H9 (cell line): ENCODE measurements around the gene VWA1. TPM values are rescaled to one million over a fixed set of nuclear protein-coding genes. Genes with fewer than 3 reads are reported as not detected.

ENCODE experiments used
- DNase-seq: peaks from one replicate; pipeline ENCODE4 v3.0.0-alpha.2; 2017
- H2AFZ ChIP-seq: one replicate; pipeline ENCODE4 v1.6.1; 2013; ENCODE audit warnings: mild to moderate bottlenecking, low read length, control low read depth, moderate library complexity
- H2AK5ac ChIP-seq: 2 replicates; pipeline ENCODE4 v1.6.1; 2013; ENCODE audit warnings: low read length, control low read depth, mixed read lengths; ENCODE audit not compliant: insufficient read length
- H2BK120ac ChIP-seq: one replicate; pipeline ENCODE4 v1.6.1; 2013; ENCODE audit warnings: low read depth, mild to moderate bottlenecking, low read length, control low read depth, inconsistent platforms; ENCODE audit not compliant: poor library complexity, severe bottlenecking
- H2BK12ac ChIP-seq: 2 replicates; pipeline ENCODE4 v1.6.1; 2013; ENCODE audit warnings: low read length, control low read depth, mixed read lengths, low read depth; ENCODE audit not compliant: insufficient read length
- H2BK15ac ChIP-seq: 2 replicates; pipeline ENCODE4 v1.6.1; 2013; ENCODE audit warnings: low read depth, low read length, control low read depth
- H2BK20ac ChIP-seq: one replicate; pipeline ENCODE4 v1.6.1; 2013; ENCODE audit warnings: low read depth, mild to moderate bottlenecking, low read length, control low read depth, inconsistent platforms; ENCODE audit not compliant: poor library complexity, severe bottlenecking
- H2BK5ac ChIP-seq: 2 replicates; pipeline ENCODE4 v1.6.1; 2013; ENCODE audit warnings: low read length, control low read depth, mixed read lengths; ENCODE audit not compliant: insufficient read length
- H3K14ac ChIP-seq: 2 replicates; pipeline ENCODE4 v1.6.1; 2013; ENCODE audit warnings: low read length, control low read depth; ENCODE audit not compliant: insufficient read depth
- H3K18ac ChIP-seq: 2 replicates; pipeline ENCODE4 v1.6.1; 2013; ENCODE audit warnings: low read depth, mild to moderate bottlenecking, mixed read lengths, low read length, control low read depth; ENCODE audit not compliant: insufficient read length
- H3K23ac ChIP-seq: 2 replicates; pipeline ENCODE4 v1.6.1; 2013; ENCODE audit warnings: low read length, control low read depth, mixed read lengths, low read depth; ENCODE audit not compliant: insufficient read length
- H3K23me2 ChIP-seq: 2 replicates; pipeline ENCODE4 v1.6.1; 2013; ENCODE audit warnings: low read depth, mild to moderate bottlenecking, mixed read lengths, low read length, control low read depth; ENCODE audit not compliant: insufficient read length, poor library complexity, severe bottlenecking
- H3K27ac ChIP-seq: 2 replicates; pipeline ENCODE4 v1.5.1; 2013; ENCODE audit warnings: low read length, control low read depth, mixed read lengths, low read depth; ENCODE audit not compliant: insufficient read length
- H3K27me3 ChIP-seq: 2 replicates; pipeline ENCODE4 v1.6.1; 2013; ENCODE audit warnings: low read length, control low read depth, inconsistent platforms; ENCODE audit not compliant: insufficient read depth
- H3K4ac ChIP-seq: 2 replicates; pipeline ENCODE4 v1.6.1; 2013; ENCODE audit warnings: low read depth, mild to moderate bottlenecking, control low read depth, inconsistent platforms, low read length, moderate library complexity
- H3K4me1 ChIP-seq: 2 replicates; pipeline ENCODE4 v1.6.1; 2013; ENCODE audit warnings: low read length, control low read depth, inconsistent platforms; ENCODE audit not compliant: insufficient read depth
- H3K4me2 ChIP-seq: 2 replicates; pipeline ENCODE4 v1.6.1; 2013; ENCODE audit warnings: low read length, control low read depth, mixed read lengths; ENCODE audit not compliant: insufficient read length, insufficient read depth
- H3K56ac ChIP-seq: 2 replicates; pipeline ENCODE4 v1.6.1; 2013; ENCODE audit warnings: low read depth, mild to moderate bottlenecking, mixed read lengths, low read length, control low read depth; ENCODE audit not compliant: insufficient read length
- H3K79me1 ChIP-seq: 2 replicates; pipeline ENCODE4 v1.6.1; 2013; ENCODE audit warnings: low read depth, mild to moderate bottlenecking, moderate library complexity, low read length, control low read depth, inconsistent platforms; ENCODE audit not compliant: insufficient read depth, poor library complexity, severe bottlenecking
- H3K79me2 ChIP-seq: 2 replicates; pipeline ENCODE4 v1.6.1; 2013; ENCODE audit warnings: low read length, control low read depth, inconsistent platforms; ENCODE audit not compliant: insufficient read depth
- H3K9ac ChIP-seq: 2 replicates; pipeline ENCODE4 v1.6.1; 2013; ENCODE audit warnings: low read length, control low read depth, mixed read lengths; ENCODE audit not compliant: insufficient read length; ENCODE audit errors: extremely low read depth
- H3K9me3 ChIP-seq: one replicate; pipeline ENCODE4 v1.6.1; 2013; ENCODE audit warnings: low read depth, low read length, inconsistent platforms; ENCODE audit not compliant: control insufficient read depth
- H3T11ph ChIP-seq: one replicate; pipeline ENCODE4 v1.6.1; 2013; ENCODE audit warnings: mild to moderate bottlenecking, low read length, control low read depth, inconsistent platforms
- H4K20me1 ChIP-seq: one replicate; pipeline ENCODE4 v1.6.1; 2013; ENCODE audit not compliant: control insufficient read depth, insufficient read length, insufficient read depth
- H4K5ac ChIP-seq: 2 replicates; pipeline ENCODE4 v1.6.1; 2013; ENCODE audit warnings: low read depth, mild to moderate bottlenecking, mixed read lengths, low read length, control low read depth; ENCODE audit not compliant: insufficient read length
- H4K8ac ChIP-seq: replicated peaks from 2 replicates; pipeline ENCODE4 v1.6.1; 2013; ENCODE audit warnings: low read length, control low read depth, mixed read lengths, low read depth; ENCODE audit not compliant: insufficient read length
- H4K91ac ChIP-seq: 2 replicates; pipeline ENCODE4 v1.6.1; 2013; ENCODE audit warnings: low read depth, mild to moderate bottlenecking, moderate library complexity, mixed read lengths, low read length, control low read depth; ENCODE audit not compliant: insufficient read length
- H3K27ac Mint-ChIP-seq, 3 experiments: 2 replicates in 2 of 3; 3 replicates in 1 of 3; pipeline ENCODE4 v1.8.0; 2020 to 2021; ENCODE audit warnings: mixed read lengths in 3 of 3, mild to moderate bottlenecking in 1 of 3, moderate library complexity in 1 of 3
- H3K27me3 Mint-ChIP-seq: 2 replicates; pipeline ENCODE4 v1.8.0; 2021; ENCODE audit warnings: low read depth, mild to moderate bottlenecking, moderate library complexity, mixed read lengths
- H3K36me3 Mint-ChIP-seq, 3 experiments: 2 replicates in 2 of 3; 3 replicates in 1 of 3; pipeline ENCODE4 v1.8.0; 2020 to 2021; ENCODE audit warnings: low read depth in 3 of 3, mixed read lengths in 3 of 3; ENCODE audit not compliant: insufficient read depth in 1 of 3
- H3K4me1 Mint-ChIP-seq, 2 experiments: 2 replicates each; pipeline ENCODE4 v1.8.0; 2020; ENCODE audit warnings: mixed read lengths in 2 of 2
- H3K4me3 Mint-ChIP-seq, 2 experiments: 2 replicates in 1 of 2; 3 replicates in 1 of 2; pipeline ENCODE4 v1.8.0; 2020 to 2021; ENCODE audit warnings: mild to moderate bottlenecking in 2 of 2, mixed read lengths in 2 of 2, moderate library complexity in 1 of 2
- H3K9me3 Mint-ChIP-seq, 2 experiments: 2 replicates in 1 of 2; 3 replicates in 1 of 2; pipeline ENCODE4 v1.8.0; 2020; ENCODE audit warnings: mild to moderate bottlenecking in 2 of 2, mixed read lengths in 2 of 2, moderate library complexity in 1 of 2
- CTCF ChIP-seq: fragments of 200-600 bp; sonication (generic); conservative IDR thresholded peaks from 3 replicates; pipeline ENCODE4 v1.8.0; 2021; ENCODE audit warnings: antibody characterized with exemption, mild to moderate bottlenecking
- WGBS: extraction: QIAGEN DNeasy Blood & Tissue Kit; methylation state at CpG from one replicate; pipeline ENCODE4 v1.1.7; 2013; ENCODE audit warnings: missing lambda C conversion rate, low lambda C conversion rate, mixed read lengths; ENCODE audit not compliant: insufficient read length; ENCODE audit errors: extremely low coverage; 5-methylcytosine and 5-hydroxymethylcytosine counted together
- total RNA-seq: library from RNA; stranded (reverse); gene quantifications from 2 replicates; pipeline ENCODE4 v1.2.1, GENCODE V29; 2021

The VWA1 gene
- total RNA-seq, 1 experiment from 2014 or later, result 57.1 TPM

DNA sequence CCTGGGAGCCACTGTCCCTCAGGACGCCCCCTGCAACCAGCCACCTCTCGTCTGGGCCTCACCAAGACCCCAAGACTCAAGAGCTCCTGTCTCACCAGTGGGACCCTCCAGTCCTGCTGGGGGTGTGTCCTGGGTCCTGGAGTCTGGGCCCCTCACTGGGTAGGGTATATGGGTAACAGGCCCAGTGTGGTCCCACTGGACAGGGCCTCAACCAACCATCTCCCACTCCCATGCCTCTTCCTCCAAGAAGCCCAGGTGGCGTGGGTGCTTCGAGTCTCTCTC, 725 bp upstream of the VWA1 start:
- no peak overlapping the region for H4K91ac ChIP-seq
- H2AFZ ChIP-seq, result no peak overlapping the region
- WGBS, result no CpG with 5 or more reads among the region's 4 CpGs
- peak overlapping the region; percentile 59 for H3K4me2 ChIP-seq
- no peak overlapping the region for H3K14ac ChIP-seq
- H3K27me3 Mint-ChIP-seq, result no peaks in the 10 kb centered on the region
- DNase-seq, result no peak
- H3K9me3 ChIP-seq, result no peaks in the 10 kb centered on the region
- H3K27me3 ChIP-seq, result no peaks in the 10 kb centered on the region
- no peak overlapping the region for H4K8ac ChIP-seq
- H3K9me3 Mint-ChIP-seq, result no peaks in the 10 kb centered on the region
- no peak overlapping the region for H3K18ac ChIP-seq
- H4K5ac ChIP-seq, result no peak overlapping the region
- peaks cover 2% of the 10 kb centered on the region; the same call in 1 of the 2 replicates for H3K79me2 ChIP-seq
- H2BK120ac ChIP-seq, result no peak overlapping the region
- H2BK12ac ChIP-seq, result no peak overlapping the region
- H3K56ac ChIP-seq, result no peak overlapping the region
- no peak overlapping the region for H2BK20ac ChIP-seq
- no peak overlapping the region for H3K9ac ChIP-seq
- H3K27ac Mint-ChIP-seq, result peak overlapping the region in 2 of 3 experiments; percentile 34 to 58; a peak in 1 of 7 replicates
- peak overlapping the region; percentile 64 to 81 for H3K4me3 Mint-ChIP-seq
- no peak overlapping the region for H3K4ac ChIP-seq
- no peaks in the 10 kb centered on the region for H3K79me1 ChIP-seq
- no peak overlapping the region for H2AK5ac ChIP-seq
- peaks cover 10% of the 10 kb centered on the region for H3K23me2 ChIP-seq
- H2BK5ac ChIP-seq, result no peak overlapping the region
- H3T11ph ChIP-seq, result no peak overlapping the region
- no peak overlapping the region for H3K23ac ChIP-seq
- H2BK15ac ChIP-seq, result no peak overlapping the region
- peaks cover 27 to 42% of the 10 kb centered on the region in 2 experiments for H3K4me1 Mint-ChIP-seq
- no peaks in the 10 kb centered on the region for H3K36me3 Mint-ChIP-seq
- no peak overlapping the region for H3K27ac ChIP-seq
- H3K4me1 ChIP-seq, result peaks cover 2% of the 10 kb centered on the region; the same call in 1 of the 2 replicates
- no peak for TF ChIP-seq CTCF
- no peaks in the 10 kb centered on the region for H4K20me1 ChIP-seq
